Panc1 (cell line): ENCODE measurements around the gene INPP5A.

ENCODE experiments used
- POLR2AphosphoS5 ChIP-seq: IDR thresholded peaks from 2 replicates; pipeline ENCODE4 v1.6.1; 2012; ENCODE audit warnings: mild to moderate bottlenecking, low read depth, low read length, moderate library complexity
- SIN3A ChIP-seq: IDR thresholded peaks from 2 replicates; pipeline ENCODE4 v1.6.1; 2012; ENCODE audit warnings: low read depth, mild to moderate bottlenecking, low read length, moderate library complexity, borderline replicate concordance; ENCODE audit not compliant: insufficient read depth
- TCF7L2 ChIP-seq: IDR thresholded peaks from 2 replicates; pipeline ENCODE4 v1.6.1; 2011; ENCODE audit warnings: mild to moderate bottlenecking, low read depth, low read length, inconsistent platforms
- TF ChIP-seq, protein P1 (sequence below), 2 experiments: IDR thresholded peaks; 2 replicates each; pipeline ENCODE4 v1.6.1; 2011 to 2012; ENCODE audit warnings: low read depth in 2 of 2, control low read depth in 1 of 2, low read length in 1 of 2, mild to moderate bottlenecking in 1 of 2, moderate library complexity in 1 of 2; ENCODE audit not compliant: insufficient read depth in 1 of 2
- TF ChIP-seq, protein P2 (sequence below): fragments of 450-650 bp; IDR thresholded peaks from 2 replicates; pipeline ENCODE4 v1.5.1; 2017; ENCODE audit warnings: mild to moderate bottlenecking

DNA sequence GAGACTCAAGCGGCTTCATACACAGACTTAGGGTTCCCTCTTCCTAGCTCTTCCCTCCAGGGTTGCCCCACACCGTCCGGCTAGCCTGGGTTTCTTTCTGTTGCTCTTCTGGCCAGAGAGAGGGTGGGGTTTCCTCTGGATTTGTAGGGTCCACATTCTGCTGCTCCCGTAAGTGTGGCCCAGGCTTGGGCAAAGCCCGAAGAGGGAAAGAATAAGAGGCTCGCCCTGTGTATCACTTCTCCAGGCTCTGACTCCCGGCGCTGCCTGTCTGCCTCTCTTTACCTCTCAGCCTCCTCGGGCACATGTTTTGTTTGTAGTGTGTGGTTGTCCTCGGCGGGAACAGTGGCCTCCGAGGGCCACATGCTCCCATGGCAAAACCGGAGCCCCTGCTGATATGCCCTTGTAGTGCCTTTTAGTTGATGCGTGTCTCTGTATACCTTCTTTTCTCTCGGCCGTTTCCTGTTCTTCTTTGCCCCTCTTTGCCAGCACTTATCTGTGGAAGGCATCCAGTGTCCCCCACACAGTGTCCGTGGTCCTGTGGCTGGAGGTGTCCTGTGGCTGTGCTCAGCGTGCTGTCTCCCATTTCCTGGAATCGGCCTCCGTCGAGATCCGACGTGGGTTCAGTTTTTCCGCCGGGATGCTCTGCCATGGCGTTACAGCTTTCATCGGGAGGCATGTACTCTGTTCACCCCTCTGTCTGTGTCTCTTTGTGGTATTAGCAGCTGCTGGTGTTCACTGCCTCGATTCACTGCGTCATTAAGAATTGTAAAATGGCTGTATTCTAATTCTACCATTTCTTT, 102.9 kb downstream of the INPP5A start:
- TF ChIP-seq, protein P1, sequence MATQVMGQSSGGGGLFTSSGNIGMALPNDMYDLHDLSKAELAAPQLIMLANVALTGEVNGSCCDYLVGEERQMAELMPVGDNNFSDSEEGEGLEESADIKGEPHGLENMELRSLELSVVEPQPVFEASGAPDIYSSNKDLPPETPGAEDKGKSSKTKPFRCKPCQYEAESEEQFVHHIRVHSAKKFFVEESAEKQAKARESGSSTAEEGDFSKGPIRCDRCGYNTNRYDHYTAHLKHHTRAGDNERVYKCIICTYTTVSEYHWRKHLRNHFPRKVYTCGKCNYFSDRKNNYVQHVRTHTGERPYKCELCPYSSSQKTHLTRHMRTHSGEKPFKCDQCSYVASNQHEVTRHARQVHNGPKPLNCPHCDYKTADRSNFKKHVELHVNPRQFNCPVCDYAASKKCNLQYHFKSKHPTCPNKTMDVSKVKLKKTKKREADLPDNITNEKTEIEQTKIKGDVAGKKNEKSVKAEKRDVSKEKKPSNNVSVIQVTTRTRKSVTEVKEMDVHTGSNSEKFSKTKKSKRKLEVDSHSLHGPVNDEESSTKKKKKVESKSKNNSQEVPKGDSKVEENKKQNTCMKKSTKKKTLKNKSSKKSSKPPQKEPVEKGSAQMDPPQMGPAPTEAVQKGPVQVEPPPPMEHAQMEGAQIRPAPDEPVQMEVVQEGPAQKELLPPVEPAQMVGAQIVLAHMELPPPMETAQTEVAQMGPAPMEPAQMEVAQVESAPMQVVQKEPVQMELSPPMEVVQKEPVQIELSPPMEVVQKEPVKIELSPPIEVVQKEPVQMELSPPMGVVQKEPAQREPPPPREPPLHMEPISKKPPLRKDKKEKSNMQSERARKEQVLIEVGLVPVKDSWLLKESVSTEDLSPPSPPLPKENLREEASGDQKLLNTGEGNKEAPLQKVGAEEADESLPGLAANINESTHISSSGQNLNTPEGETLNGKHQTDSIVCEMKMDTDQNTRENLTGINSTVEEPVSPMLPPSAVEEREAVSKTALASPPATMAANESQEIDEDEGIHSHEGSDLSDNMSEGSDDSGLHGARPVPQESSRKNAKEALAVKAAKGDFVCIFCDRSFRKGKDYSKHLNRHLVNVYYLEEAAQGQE (IDR thresholded peaks at IDR 0.05; ENCODE audit: insufficient read depth in 1 of 2, low read depth in 2 of 2, low read length in 1 of 2), result no peak
- TF ChIP-seq, protein P2, sequence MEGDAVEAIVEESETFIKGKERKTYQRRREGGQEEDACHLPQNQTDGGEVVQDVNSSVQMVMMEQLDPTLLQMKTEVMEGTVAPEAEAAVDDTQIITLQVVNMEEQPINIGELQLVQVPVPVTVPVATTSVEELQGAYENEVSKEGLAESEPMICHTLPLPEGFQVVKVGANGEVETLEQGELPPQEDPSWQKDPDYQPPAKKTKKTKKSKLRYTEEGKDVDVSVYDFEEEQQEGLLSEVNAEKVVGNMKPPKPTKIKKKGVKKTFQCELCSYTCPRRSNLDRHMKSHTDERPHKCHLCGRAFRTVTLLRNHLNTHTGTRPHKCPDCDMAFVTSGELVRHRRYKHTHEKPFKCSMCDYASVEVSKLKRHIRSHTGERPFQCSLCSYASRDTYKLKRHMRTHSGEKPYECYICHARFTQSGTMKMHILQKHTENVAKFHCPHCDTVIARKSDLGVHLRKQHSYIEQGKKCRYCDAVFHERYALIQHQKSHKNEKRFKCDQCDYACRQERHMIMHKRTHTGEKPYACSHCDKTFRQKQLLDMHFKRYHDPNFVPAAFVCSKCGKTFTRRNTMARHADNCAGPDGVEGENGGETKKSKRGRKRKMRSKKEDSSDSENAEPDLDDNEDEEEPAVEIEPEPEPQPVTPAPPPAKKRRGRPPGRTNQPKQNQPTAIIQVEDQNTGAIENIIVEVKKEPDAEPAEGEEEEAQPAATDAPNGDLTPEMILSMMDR, result no peak
- TF ChIP-seq TCF7L2, result no peak
- TF ChIP-seq POLR2AphosphoS5, result no peak
- TF ChIP-seq SIN3A, result no peak
